ENCODE results near the gene PSMB5. TPM values are rescaled to one million over a fixed set of nuclear protein-coding genes. Genes with fewer than 3 reads are reported as not detected.

The PSMB5 gene
- total and polyA plus RNA-seq, 2 of the 13 experiments (the other 11 are each of a cell fraction or from before 2014, with no cell fraction given): 705 to 871 TPM

DNA sequence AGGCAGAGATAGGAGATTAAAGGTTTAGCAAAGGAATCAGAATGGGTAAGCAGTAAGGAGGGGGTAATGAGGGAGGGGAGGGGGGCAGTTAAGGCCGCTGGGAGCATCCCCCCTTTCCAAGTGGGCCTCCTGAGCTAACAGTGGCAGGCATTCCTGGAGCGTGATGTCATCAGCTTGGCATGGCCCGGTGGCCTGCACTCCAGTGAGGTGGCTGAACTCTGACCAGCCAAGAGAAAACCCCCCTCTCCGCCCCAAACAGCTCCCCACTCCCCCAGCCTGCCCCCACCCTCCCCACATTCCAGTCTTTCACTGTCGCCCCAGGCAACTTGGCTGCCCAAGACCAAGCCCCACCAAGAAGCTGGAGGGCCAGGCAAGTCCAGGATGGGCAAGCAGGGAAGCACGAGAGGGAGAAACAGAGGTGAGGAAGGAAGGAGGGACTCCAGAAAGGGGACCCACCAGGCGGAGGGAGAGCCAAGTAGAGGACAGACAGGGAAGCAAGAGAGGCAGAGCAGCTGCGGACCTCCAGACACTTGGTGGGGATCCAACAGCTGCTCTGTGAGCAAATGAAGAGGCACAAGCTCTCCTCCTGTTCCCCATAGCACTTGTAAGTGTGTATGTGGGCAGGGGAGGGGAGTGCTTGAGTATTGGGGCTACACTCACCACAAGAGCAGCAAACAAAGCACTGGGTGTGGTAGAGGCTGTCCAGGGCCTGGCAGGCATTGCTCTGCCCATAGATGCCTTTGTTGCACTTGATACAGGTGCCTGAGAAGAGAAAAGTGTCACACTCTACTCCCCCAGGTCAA is 56.8 kb downstream of the PSMB5 start (continued):
- TF ChIP-seq, protein P1, sequence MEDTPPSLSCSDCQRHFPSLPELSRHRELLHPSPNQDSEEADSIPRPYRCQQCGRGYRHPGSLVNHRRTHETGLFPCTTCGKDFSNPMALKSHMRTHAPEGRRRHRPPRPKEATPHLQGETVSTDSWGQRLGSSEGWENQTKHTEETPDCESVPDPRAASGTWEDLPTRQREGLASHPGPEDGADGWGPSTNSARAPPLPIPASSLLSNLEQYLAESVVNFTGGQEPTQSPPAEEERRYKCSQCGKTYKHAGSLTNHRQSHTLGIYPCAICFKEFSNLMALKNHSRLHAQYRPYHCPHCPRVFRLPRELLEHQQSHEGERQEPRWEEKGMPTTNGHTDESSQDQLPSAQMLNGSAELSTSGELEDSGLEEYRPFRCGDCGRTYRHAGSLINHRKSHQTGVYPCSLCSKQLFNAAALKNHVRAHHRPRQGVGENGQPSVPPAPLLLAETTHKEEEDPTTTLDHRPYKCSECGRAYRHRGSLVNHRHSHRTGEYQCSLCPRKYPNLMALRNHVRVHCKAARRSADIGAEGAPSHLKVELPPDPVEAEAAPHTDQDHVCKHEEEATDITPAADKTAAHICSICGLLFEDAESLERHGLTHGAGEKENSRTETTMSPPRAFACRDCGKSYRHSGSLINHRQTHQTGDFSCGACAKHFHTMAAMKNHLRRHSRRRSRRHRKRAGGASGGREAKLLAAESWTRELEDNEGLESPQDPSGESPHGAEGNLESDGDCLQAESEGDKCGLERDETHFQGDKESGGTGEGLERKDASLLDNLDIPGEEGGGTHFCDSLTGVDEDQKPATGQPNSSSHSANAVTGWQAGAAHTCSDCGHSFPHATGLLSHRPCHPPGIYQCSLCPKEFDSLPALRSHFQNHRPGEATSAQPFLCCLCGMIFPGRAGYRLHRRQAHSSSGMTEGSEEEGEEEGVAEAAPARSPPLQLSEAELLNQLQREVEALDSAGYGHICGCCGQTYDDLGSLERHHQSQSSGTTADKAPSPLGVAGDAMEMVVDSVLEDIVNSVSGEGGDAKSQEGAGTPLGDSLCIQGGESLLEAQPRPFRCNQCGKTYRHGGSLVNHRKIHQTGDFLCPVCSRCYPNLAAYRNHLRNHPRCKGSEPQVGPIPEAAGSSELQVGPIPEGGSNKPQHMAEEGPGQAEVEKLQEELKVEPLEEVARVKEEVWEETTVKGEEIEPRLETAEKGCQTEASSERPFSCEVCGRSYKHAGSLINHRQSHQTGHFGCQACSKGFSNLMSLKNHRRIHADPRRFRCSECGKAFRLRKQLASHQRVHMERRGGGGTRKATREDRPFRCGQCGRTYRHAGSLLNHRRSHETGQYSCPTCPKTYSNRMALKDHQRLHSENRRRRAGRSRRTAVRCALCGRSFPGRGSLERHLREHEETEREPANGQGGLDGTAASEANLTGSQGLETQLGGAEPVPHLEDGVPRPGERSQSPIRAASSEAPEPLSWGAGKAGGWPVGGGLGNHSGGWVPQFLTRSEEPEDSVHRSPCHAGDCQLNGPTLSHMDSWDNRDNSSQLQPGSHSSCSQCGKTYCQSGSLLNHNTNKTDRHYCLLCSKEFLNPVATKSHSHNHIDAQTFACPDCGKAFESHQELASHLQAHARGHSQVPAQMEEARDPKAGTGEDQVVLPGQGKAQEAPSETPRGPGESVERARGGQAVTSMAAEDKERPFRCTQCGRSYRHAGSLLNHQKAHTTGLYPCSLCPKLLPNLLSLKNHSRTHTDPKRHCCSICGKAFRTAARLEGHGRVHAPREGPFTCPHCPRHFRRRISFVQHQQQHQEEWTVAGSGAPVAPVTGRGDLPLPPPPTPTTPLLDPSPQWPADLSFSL (CRISPR knock-in tag; IDR thresholded peaks at IDR 0.05): no peak
- no peak for TF ChIP-seq ZNF251 (CRISPR knock-in tag; IDR thresholded peaks at IDR 0.05)
- no peak for TF ChIP-seq SP1 (IDR thresholded peaks at IDR 0.05)
- peak; percentile 79 for TF ChIP-seq SP1 (CRISPR knock-in tag; IDR thresholded peaks at IDR 0.05)
- TF ChIP-seq CHCHD3 (CRISPR knock-in tag; IDR thresholded peaks at IDR 0.05): no peak
- TF ChIP-seq, protein P2, sequence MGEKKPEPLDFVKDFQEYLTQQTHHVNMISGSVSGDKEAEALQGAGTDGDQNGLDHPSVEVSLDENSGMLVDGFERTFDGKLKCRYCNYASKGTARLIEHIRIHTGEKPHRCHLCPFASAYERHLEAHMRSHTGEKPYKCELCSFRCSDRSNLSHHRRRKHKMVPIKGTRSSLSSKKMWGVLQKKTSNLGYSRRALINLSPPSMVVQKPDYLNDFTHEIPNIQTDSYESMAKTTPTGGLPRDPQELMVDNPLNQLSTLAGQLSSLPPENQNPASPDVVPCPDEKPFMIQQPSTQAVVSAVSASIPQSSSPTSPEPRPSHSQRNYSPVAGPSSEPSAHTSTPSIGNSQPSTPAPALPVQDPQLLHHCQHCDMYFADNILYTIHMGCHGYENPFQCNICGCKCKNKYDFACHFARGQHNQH (CRISPR knock-in tag; IDR thresholded peaks at IDR 0.05): peak; percentile 93
- no peak for TF ChIP-seq HOXA5 (CRISPR knock-in tag; IDR thresholded peaks at IDR 0.05)
- peak; percentile 65; the same call in 1 of the 2 replicates for TF ChIP-seq ZNF652 (CRISPR knock-in tag; IDR thresholded peaks at IDR 0.05; ENCODE audit: borderline replicate concordance, low read depth)
- peak; percentile 98; the same call in 1 of the 2 replicates for TF ChIP-seq NBN (conservative IDR thresholded peaks at IDR 0.05)
- 0 out of 2 replicates have a peak, but pooled peaks have one; percentile 38 for TF ChIP-seq EHMT2 (IDR thresholded peaks at IDR 0.05; ENCODE audit: borderline replicate concordance, low read depth, low read length)
- TF ChIP-seq, protein P3, sequence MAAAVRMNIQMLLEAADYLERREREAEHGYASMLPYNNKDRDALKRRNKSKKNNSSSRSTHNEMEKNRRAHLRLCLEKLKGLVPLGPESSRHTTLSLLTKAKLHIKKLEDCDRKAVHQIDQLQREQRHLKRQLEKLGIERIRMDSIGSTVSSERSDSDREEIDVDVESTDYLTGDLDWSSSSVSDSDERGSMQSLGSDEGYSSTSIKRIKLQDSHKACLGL (CRISPR knock-in tag; IDR thresholded peaks at IDR 0.05): no peak
- TF ChIP-seq, protein P4, sequence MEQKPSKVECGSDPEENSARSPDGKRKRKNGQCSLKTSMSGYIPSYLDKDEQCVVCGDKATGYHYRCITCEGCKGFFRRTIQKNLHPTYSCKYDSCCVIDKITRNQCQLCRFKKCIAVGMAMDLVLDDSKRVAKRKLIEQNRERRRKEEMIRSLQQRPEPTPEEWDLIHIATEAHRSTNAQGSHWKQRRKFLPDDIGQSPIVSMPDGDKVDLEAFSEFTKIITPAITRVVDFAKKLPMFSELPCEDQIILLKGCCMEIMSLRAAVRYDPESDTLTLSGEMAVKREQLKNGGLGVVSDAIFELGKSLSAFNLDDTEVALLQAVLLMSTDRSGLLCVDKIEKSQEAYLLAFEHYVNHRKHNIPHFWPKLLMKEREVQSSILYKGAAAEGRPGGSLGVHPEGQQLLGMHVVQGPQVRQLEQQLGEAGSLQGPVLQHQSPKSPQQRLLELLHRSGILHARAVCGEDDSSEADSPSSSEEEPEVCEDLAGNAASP (CRISPR knock-in tag; IDR thresholded peaks at IDR 0.05; ENCODE audit: borderline replicate concordance): peak; percentile 99
- peak; percentile 79; the same call in 1 of the 2 replicates for TF ChIP-seq ZBTB38 (CRISPR knock-in tag; IDR thresholded peaks at IDR 0.05)
- TF ChIP-seq ZIK1 (CRISPR knock-in tag; IDR thresholded peaks at IDR 0.05; ENCODE audit: borderline replicate concordance, low read depth): peak; percentile 45; the same call in 1 of the 2 replicates
- TF ChIP-seq, protein P5, sequence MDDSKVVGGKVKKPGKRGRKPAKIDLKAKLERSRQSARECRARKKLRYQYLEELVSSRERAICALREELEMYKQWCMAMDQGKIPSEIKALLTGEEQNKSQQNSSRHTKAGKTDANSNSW (CRISPR knock-in tag; IDR thresholded peaks at IDR 0.05; ENCODE audit: borderline replicate concordance): peak; percentile 83; the same call in 1 of the 2 replicates
- TF ChIP-seq CHD2 (IDR thresholded peaks at IDR 0.05; ENCODE audit: low read depth, low read length): no peak
- peak; percentile 70; the same call in 1 of the 2 replicates for TF ChIP-seq FOXP1 (IDR thresholded peaks at IDR 0.05)
- TF ChIP-seq FOXP1 (CRISPR knock-in tag; IDR thresholded peaks at IDR 0.05): peak; percentile 90
- no peak; the same call in none of the 2 replicates for TF ChIP-seq EED (CRISPR knock-in tag; IDR thresholded peaks at IDR 0.05)
- TF ChIP-seq, protein P6, sequence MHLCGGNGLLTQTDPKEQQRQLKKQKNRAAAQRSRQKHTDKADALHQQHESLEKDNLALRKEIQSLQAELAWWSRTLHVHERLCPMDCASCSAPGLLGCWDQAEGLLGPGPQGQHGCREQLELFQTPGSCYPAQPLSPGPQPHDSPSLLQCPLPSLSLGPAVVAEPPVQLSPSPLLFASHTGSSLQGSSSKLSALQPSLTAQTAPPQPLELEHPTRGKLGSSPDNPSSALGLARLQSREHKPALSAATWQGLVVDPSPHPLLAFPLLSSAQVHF (CRISPR knock-in tag; IDR thresholded peaks at IDR 0.05): no peak
